Panc1 (cell line): Measurements from ENCODE around the gene ALK. TPM values are rescaled to one million over a fixed set of nuclear protein-coding genes. Genes with fewer than 3 reads are reported as not detected.

Experiments
- ATAC-seq: fragments of 200-7000 bp; cut with Tn5 transposase; 2 replicates; pipeline ENCODE4 v1.9.1; 2020; ENCODE audit warnings: mild to moderate bottlenecking, moderate library complexity
- BruUV-seq: library from RNA; stranded (reverse); fragments of 400-500 nt; replicated peaks from 2 replicates; lab custom pipeline; 2021; lab: Mats Ljungman, UMichigan
- CTCF ChIA-PET: fragments of 300-600 bp; sonication (Branson Sonifier 250); formaldehyde crosslinking; loops from one replicate; lab custom pipeline; 2022; ENCODE audit warnings: antibody characterized with exemption; lab: Charles Lee
- POLR2A ChIA-PET: fragments of 300-600 bp; sonication (Branson Sonifier 250); formaldehyde crosslinking; loops from one replicate; lab custom pipeline; 2022; ENCODE audit warnings: antibody characterized with exemption; lab: Charles Lee
- DNase-seq: peaks from one replicate; pipeline ENCODE4 v3.0.0-alpha.2; 2010; ENCODE audit warnings: low read depth, low spot score
- H3K27ac ChIP-seq: 2 replicates; pipeline ENCODE4 v1.5.1; 2011; ENCODE audit warnings: mild to moderate bottlenecking, low read length, inconsistent platforms
- H3K27me3 ChIP-seq: fragments of 200-500 bp; sonication (Bioruptor generic); 2 replicates; pipeline ENCODE4 v1.6.0; 2014; ENCODE audit warnings: low read length, inconsistent platforms; ENCODE audit not compliant: control insufficient read depth, insufficient read depth
- H3K36me3 ChIP-seq: fragments of 200-500 bp; sonication (Bioruptor generic); 2 replicates; pipeline ENCODE4 v1.5.1; 2014; ENCODE audit warnings: inconsistent platforms, mild to moderate bottlenecking, low read length, moderate library complexity; ENCODE audit not compliant: control insufficient read depth, insufficient read depth
- H3K4me1 ChIP-seq: 2 replicates; pipeline ENCODE4 v1.5.1; 2011; ENCODE audit warnings: inconsistent platforms, mild to moderate bottlenecking, low read length, moderate library complexity; ENCODE audit not compliant: control insufficient read depth, insufficient read depth
- H3K4me3 ChIP-seq, 2 experiments: 2 replicates each; pipeline ENCODE4 v1.5.1; 2011 to 2012; ENCODE audit warnings: low read depth in 2 of 2, low read length in 2 of 2, mild to moderate bottlenecking in 2 of 2, inconsistent platforms in 1 of 2, moderate library complexity in 1 of 2
- H3K9me3 ChIP-seq: fragments of 200-500 bp; sonication (Bioruptor generic); 2 replicates; pipeline ENCODE4 v1.5.1; 2014; ENCODE audit warnings: low read depth, mild to moderate bottlenecking, inconsistent platforms, low read length, moderate library complexity; ENCODE audit not compliant: control insufficient read depth, insufficient read depth
- CTCF ChIP-seq: fragments of 450-650 bp; IDR thresholded peaks from 2 replicates; pipeline ENCODE4 v1.5.1; 2017; ENCODE audit warnings: mild to moderate bottlenecking
- POLR2AphosphoS5 ChIP-seq: IDR thresholded peaks from 2 replicates; pipeline ENCODE4 v1.6.1; 2012; ENCODE audit warnings: mild to moderate bottlenecking, low read depth, low read length, moderate library complexity
- REST ChIP-seq, 2 experiments: IDR thresholded peaks; 2 replicates each; pipeline ENCODE4 v1.6.1; 2011 to 2012; ENCODE audit warnings: low read depth in 2 of 2, control low read depth in 1 of 2, low read length in 1 of 2, mild to moderate bottlenecking in 1 of 2, moderate library complexity in 1 of 2; ENCODE audit not compliant: insufficient read depth in 1 of 2
- SIN3A ChIP-seq: IDR thresholded peaks from 2 replicates; pipeline ENCODE4 v1.6.1; 2012; ENCODE audit warnings: low read depth, mild to moderate bottlenecking, low read length, moderate library complexity, borderline replicate concordance; ENCODE audit not compliant: insufficient read depth
- TCF7L2 ChIP-seq: IDR thresholded peaks from 2 replicates; pipeline ENCODE4 v1.6.1; 2011; ENCODE audit warnings: mild to moderate bottlenecking, low read depth, low read length, inconsistent platforms
- in situ Hi-C: cut with HindIII; loops from 2 replicates; pipeline ENCODE4 v1.10.0; 2016; ENCODE audit warnings: low sequenced_read_pairs, low pct_unique_long_range_greater_than_20kb
- intact Hi-C: fragments of 100-400 bp; cut with micrococcal nuclease; formaldehyde crosslinking; loops from one replicate; pipeline ENCODE4 v1.10.0; 2022; ENCODE audit not compliant: unreplicated experiment
- total RNA-seq: library from RNA; stranded (reverse); gene quantifications from one replicate; pipeline ENCODE4 v1.2.1, GENCODE V29; 2021; ENCODE audit not compliant: unreplicated experiment

ALK gene
- total RNA-seq, 1 experiment from 2014 or later = not detected

DNA sequence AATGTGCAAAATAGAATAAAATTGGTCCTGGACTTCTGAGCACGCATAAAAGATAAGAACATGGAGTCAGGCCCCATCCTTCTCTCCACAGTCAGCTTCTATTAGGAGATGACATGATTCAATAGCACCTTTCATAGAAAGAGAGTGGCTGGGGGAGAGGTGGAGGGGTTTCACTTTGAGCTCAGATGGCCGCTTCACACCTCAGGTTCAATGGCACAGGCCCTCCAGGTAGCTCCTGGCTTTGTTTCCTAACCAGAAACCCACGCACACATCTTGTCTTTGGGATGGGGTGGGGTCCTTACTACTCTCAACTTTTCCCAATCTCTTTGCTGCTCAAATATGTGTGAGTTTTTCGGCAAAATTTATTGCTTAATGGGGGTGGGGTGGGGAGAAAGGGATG is 473.9 kb downstream of the ALK start:
- no peaks in the 10 kb centered on the region for H3K4me1 ChIP-seq
- peaks cover 2% of the 10 kb centered on the region for H3K27me3 ChIP-seq
- no peaks in the 10 kb centered on the region for H3K9me3 ChIP-seq
- DNase-seq (no peak), ATAC-seq (no peak)
- no peak overlapping the region for H3K4me3 ChIP-seq
- in situ Hi-C loops (no loop called here), intact Hi-C loops (no loop called here)
- H3K27ac ChIP-seq = no peak overlapping the region
- POLR2A ChIA-PET = no interaction called here
- no TSS peak for BruUV-seq
- no peaks in the 10 kb centered on the region for H3K36me3 ChIP-seq
- CTCF ChIA-PET = no interaction called here
- TF ChIP-seq SIN3A = no peak

- no peak for TF ChIP-seq CTCF
- TF ChIP-seq REST (IDR thresholded peaks at IDR 0.05; ENCODE audit: insufficient read depth in 1 of 2, low read depth in 2 of 2, low read length in 1 of 2) = no peak
- TF ChIP-seq TCF7L2 = no peak
- TF ChIP-seq SIN3A = no peak
- TF ChIP-seq POLR2AphosphoS5 = no peak
- no peak overlapping the region for H3K4me3 ChIP-seq
- H3K9me3 ChIP-seq = no peaks in the 10 kb centered on the region
- ChIA-PET CTCF (no interaction called here), POLR2A (no interaction called here)
- no peak for DNase-seq
- no peak overlapping the region for H3K27ac ChIP-seq
- in situ Hi-C loops = no loop called here
- no TSS peak for BruUV-seq
- ATAC-seq = no peak
- no peaks in the 10 kb centered on the region; the same call in 1 of the 2 replicates for H3K27me3 ChIP-seq
- H3K36me3 ChIP-seq = no peaks in the 10 kb centered on the region
- intact Hi-C loops = no loop called here
- H3K4me1 ChIP-seq = no peaks in the 10 kb centered on the region
Observed at GRCh38 chr2:29446847-29447246, 474.5 kb downstream of the ALK start.

DNA sequence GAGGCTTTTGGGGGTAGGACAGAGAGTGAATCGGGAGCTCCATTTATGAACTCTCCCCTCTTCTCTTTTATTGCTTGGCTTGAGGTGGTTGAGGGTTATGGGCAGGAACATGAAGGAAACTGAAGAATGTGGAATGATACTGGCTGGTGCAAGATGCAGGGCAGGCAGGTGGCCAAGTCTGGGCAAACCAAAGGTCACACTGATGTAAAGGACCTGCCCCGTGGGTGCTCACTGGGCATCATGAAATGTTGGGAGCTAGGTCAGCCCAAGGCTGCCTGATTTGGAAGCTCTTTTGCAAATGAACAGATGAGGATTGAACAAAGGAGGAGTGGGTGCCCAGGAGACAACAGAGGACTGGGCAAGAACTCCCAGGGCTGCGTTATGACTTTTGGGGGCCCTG is 477.2 kb downstream of the ALK start:
- DNase-seq = no peak
- Histone ChIP-seq H3K9me3 (no peaks in the 10 kb centered on the region), H3K4me3 (no peak overlapping the region), H3K4me1 (no peaks in the 10 kb centered on the region), H3K27me3 (no peaks in the 10 kb centered on the region; the same call in 1 of the 2 replicates), H3K36me3 (no peaks in the 10 kb centered on the region), H3K27ac (no peak overlapping the region)
- POLR2A ChIA-PET = no interaction called here
- no peak for TF ChIP-seq REST (IDR thresholded peaks at IDR 0.05; ENCODE audit: insufficient read depth in 1 of 2, low read depth in 2 of 2, low read length in 1 of 2)
- no peak for TF ChIP-seq SIN3A
- no peak for TF ChIP-seq TCF7L2
- TF ChIP-seq POLR2AphosphoS5 = no peak
- no peak for TF ChIP-seq CTCF
- no TSS peak for BruUV-seq
- in situ Hi-C loops = no loop called here
- intact Hi-C loops = no loop called here
- ATAC-seq = no peak
- CTCF ChIA-PET = no interaction called here
